ENCODE results near the gene REM2. TPM values are rescaled to one million over a fixed set of nuclear protein-coding genes. Genes with fewer than 3 reads are reported as not detected.

The REM2 gene
- total RNA-seq, 1 experiment from 2014 or later: 1.5 TPM

DNA sequence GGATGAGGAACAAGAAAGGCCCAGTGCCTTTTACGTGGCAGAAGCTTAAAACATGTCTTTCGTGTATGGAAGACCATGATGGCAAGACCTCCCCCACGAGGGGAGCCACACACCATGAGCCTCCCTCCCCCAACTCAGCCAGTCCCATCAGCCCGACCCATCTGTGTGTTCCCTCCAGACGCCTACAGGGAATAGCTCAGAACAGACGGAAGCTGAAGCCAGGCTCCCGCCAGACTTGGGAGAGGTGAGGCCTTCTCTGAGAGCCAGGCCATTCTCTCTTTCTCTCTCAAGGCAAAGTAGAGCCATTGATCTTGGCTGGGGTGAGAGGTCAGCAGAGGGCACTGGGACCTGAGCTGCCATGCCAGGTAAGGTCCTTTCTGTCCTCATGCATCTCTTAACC, 9.5 kb downstream of the REM2 start (continued):
- TF ChIP-seq ZSCAN18 (CRISPR knock-in tag; IDR thresholded peaks at IDR 0.05) (no peak), TEAD4 (CRISPR knock-in tag; IDR thresholded peaks at IDR 0.05) (no peak), IRF2 (CRISPR knock-in tag; IDR thresholded peaks at IDR 0.05; ENCODE audit: borderline replicate concordance, low read depth) (no peak), ATF3 (CRISPR knock-in tag; conservative IDR thresholded peaks at IDR 0.05) (no peak), SMAD3 (CRISPR knock-in tag; IDR thresholded peaks at IDR 0.05; ENCODE audit: borderline replicate concordance) (no peak), CREB1 (CRISPR knock-in tag; IDR thresholded peaks at IDR 0.05) (no peak)
- TF ChIP-seq, protein P1, sequence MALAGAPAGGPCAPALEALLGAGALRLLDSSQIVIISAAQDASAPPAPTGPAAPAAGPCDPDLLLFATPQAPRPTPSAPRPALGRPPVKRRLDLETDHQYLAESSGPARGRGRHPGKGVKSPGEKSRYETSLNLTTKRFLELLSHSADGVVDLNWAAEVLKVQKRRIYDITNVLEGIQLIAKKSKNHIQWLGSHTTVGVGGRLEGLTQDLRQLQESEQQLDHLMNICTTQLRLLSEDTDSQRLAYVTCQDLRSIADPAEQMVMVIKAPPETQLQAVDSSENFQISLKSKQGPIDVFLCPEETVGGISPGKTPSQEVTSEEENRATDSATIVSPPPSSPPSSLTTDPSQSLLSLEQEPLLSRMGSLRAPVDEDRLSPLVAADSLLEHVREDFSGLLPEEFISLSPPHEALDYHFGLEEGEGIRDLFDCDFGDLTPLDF (CRISPR knock-in tag; IDR thresholded peaks at IDR 0.05): no peak

DNA sequence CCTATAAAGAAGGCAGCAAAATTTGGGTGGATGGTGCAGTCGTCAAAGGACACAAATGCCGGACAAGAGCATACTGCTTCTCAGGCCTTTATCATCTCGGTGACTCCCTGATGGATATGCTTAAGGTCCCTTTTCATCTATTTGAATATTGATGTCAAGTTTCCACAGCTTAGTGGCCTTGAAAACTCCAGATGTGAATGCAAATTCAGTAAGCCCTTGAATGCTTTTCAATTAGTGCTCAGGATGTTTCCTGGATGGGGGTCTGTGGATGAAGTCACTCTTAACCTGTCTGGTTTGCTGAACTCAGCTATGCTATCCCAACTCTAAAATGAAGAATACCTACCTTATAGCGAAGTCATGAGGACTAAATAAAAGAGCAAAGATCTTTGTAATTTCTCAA, 10.7 kb downstream of the REM2 start:
- Mint-ChIP-seq H3K27ac (no peak overlapping the region), H3K4me1 (peaks cover 8% of the 10 kb centered on the region), H3K4me3 (no peak overlapping the region), H3K27me3 (ENCODE audit: low read depth) (peaks cover 49% of the 10 kb centered on the region), H3K9me3 (no peaks in the 10 kb centered on the region), H3K36me3 (no peaks in the 10 kb centered on the region)
- TF ChIP-seq ZMAT4 (CRISPR knock-in tag; IDR thresholded peaks at IDR 0.05) (no peak), JUN (CRISPR knock-in tag; IDR thresholded peaks at IDR 0.05) (no peak), SMAD3 (CRISPR knock-in tag; IDR thresholded peaks at IDR 0.05; ENCODE audit: borderline replicate concordance) (no peak), ZNF416 (CRISPR knock-in tag; IDR thresholded peaks at IDR 0.05) (no peak), CREB1 (CRISPR knock-in tag; IDR thresholded peaks at IDR 0.05) (no peak), MYBL2 (CRISPR knock-in tag; IDR thresholded peaks at IDR 0.05) (no peak), ZNF138 (CRISPR knock-in tag; conservative IDR thresholded peaks at IDR 0.05) (no peak), ZNF425 (CRISPR knock-in tag; conservative IDR thresholded peaks at IDR 0.05) (no peak), JAZF1 (CRISPR knock-in tag; IDR thresholded peaks at IDR 0.05) (no peak), GRHL2 (CRISPR knock-in tag; IDR thresholded peaks at IDR 0.05; ENCODE audit: insufficient replicate concordance, severe bottlenecking) (no peak), SMAD4 (CRISPR knock-in tag; IDR thresholded peaks at IDR 0.05) (no peak), OVOL2 (CRISPR knock-in tag; IDR thresholded peaks at IDR 0.05; ENCODE audit: borderline replicate concordance) (no peak)
- TF ChIP-seq, protein P2, sequence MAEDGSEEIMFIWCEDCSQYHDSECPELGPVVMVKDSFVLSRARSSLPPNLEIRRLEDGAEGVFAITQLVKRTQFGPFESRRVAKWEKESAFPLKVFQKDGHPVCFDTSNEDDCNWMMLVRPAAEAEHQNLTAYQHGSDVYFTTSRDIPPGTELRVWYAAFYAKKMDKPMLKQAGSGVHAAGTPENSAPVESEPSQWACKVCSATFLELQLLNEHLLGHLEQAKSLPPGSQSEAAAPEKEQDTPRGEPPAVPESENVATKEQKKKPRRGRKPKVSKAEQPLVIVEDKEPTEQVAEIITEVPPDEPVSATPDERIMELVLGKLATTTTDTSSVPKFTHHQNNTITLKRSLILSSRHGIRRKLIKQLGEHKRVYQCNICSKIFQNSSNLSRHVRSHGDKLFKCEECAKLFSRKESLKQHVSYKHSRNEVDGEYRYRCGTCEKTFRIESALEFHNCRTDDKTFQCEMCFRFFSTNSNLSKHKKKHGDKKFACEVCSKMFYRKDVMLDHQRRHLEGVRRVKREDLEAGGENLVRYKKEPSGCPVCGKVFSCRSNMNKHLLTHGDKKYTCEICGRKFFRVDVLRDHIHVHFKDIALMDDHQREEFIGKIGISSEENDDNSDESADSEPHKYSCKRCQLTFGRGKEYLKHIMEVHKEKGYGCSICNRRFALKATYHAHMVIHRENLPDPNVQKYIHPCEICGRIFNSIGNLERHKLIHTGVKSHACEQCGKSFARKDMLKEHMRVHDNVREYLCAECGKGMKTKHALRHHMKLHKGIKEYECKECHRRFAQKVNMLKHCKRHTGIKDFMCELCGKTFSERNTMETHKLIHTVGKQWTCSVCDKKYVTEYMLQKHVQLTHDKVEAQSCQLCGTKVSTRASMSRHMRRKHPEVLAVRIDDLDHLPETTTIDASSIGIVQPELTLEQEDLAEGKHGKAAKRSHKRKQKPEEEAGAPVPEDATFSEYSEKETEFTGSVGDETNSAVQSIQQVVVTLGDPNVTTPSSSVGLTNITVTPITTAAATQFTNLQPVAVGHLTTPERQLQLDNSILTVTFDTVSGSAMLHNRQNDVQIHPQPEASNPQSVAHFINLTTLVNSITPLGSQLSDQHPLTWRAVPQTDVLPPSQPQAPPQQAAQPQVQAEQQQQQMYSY (CRISPR knock-in tag; IDR thresholded peaks at IDR 0.05): no peak
- TF ChIP-seq, protein P3, sequence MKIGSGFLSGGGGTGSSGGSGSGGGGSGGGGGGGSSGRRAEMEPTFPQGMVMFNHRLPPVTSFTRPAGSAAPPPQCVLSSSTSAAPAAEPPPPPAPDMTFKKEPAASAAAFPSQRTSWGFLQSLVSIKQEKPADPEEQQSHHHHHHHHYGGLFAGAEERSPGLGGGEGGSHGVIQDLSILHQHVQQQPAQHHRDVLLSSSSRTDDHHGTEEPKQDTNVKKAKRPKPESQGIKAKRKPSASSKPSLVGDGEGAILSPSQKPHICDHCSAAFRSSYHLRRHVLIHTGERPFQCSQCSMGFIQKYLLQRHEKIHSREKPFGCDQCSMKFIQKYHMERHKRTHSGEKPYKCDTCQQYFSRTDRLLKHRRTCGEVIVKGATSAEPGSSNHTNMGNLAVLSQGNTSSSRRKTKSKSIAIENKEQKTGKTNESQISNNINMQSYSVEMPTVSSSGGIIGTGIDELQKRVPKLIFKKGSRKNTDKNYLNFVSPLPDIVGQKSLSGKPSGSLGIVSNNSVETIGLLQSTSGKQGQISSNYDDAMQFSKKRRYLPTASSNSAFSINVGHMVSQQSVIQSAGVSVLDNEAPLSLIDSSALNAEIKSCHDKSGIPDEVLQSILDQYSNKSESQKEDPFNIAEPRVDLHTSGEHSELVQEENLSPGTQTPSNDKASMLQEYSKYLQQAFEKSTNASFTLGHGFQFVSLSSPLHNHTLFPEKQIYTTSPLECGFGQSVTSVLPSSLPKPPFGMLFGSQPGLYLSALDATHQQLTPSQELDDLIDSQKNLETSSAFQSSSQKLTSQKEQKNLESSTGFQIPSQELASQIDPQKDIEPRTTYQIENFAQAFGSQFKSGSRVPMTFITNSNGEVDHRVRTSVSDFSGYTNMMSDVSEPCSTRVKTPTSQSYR (CRISPR knock-in tag; IDR thresholded peaks at IDR 0.05): no peak
- TF ChIP-seq, protein P4, sequence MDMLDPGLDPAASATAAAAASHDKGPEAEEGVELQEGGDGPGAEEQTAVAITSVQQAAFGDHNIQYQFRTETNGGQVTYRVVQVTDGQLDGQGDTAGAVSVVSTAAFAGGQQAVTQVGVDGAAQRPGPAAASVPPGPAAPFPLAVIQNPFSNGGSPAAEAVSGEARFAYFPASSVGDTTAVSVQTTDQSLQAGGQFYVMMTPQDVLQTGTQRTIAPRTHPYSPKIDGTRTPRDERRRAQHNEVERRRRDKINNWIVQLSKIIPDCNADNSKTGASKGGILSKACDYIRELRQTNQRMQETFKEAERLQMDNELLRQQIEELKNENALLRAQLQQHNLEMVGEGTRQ (CRISPR knock-in tag; IDR thresholded peaks at IDR 0.05): no peak
- DNase-seq (ENCODE audit: low spot score): no peak
- no peak for ATAC-seq
- ChIA-PET POLR2A (interaction anchor here (1.0 kb wide), 1 partner anchor 127 kb away, joined by 3 read pairs; the partner anchor contains the start of gene OXA1L), CTCF (interaction anchor here (1.0 to 1.1 kb wide), 3 partner anchors 36 to 58 kb away, joined by 3 read pairs; partner anchors contain the start of gene PRMT5)

Measured in WTC11 (cell line).